ENCODE results near the gene TCN1. TPM values are rescaled to one million over a fixed set of nuclear protein-coding genes. Genes with fewer than 3 reads are reported as not detected.

Gene TCN1
- total and polyA plus RNA-seq, 11 donors = 0.11 to 0.53 TPM; not detected in 9

DNA sequence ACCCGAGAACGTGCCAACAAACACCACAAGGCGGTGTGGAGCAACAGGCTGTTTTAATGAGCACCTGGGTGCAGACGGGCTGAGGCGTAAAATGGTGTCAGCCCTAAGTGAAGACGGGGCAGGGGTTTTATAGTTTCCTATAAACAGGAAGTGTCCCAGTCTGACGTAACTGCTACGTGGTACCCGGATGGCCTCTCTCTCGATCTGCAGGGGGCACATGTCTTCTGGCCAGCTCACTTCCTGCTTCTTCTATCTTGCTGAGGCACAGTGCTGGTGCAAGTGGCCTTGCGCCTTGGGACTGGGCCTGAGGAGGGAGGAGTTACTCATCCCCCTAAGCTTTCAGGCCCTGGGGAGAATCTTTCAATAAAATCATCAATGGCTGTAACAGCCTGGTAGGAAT lies 33.2 kb upstream of the TCN1 start:
- intact Hi-C loops (cut with DNase I) = no loop called here
- Histone ChIP-seq H3K27ac (no peak overlapping the region), H3K4me3 (no peak overlapping the region), H3K4me1 (peaks cover 0 to 15% (median 0%) of the 10 kb centered on the region in 12 donors), H3K27me3 (no peaks in the 10 kb centered on the region), H3K36me3 (no peaks in the 10 kb centered on the region), H3K9me3 (peaks cover 0 to 5% (median 0%) of the 10 kb centered on the region in 12 donors)
- TF ChIP-seq POLR2A (IDR thresholded peaks at IDR 0.05) = no peak
- TF ChIP-seq, protein P1, sequence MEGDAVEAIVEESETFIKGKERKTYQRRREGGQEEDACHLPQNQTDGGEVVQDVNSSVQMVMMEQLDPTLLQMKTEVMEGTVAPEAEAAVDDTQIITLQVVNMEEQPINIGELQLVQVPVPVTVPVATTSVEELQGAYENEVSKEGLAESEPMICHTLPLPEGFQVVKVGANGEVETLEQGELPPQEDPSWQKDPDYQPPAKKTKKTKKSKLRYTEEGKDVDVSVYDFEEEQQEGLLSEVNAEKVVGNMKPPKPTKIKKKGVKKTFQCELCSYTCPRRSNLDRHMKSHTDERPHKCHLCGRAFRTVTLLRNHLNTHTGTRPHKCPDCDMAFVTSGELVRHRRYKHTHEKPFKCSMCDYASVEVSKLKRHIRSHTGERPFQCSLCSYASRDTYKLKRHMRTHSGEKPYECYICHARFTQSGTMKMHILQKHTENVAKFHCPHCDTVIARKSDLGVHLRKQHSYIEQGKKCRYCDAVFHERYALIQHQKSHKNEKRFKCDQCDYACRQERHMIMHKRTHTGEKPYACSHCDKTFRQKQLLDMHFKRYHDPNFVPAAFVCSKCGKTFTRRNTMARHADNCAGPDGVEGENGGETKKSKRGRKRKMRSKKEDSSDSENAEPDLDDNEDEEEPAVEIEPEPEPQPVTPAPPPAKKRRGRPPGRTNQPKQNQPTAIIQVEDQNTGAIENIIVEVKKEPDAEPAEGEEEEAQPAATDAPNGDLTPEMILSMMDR (IDR thresholded peaks at IDR 0.05) = no peak
- WGBS, 4 donors = 81 to 88% (median 84%) methylated on average over 11 of the region's 11 CpGs
- no peak for DNase-seq
- no peak for ATAC-seq

DNA sequence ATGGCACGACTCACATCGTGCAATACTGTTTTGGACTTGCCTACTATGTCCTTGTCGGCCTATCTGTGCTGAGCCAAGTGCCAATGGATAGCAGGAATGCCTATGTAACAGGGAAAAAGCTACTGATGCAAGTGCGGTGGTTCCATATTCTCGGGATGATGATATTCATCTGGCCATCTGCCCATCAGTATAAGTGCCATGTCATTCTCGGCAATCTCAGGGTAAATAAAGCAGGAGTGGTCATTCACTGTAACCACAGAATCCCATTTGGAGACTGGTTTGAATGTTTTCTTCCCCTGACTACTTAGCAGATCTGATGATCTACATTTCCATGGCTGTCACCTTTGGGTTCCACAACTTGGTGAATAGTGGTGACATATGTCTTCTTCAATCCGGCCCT lies 32.4 kb upstream of the TCN1 start:
- Histone ChIP-seq H3K9me3 (peaks cover 0 to 4% (median 0%) of the 10 kb centered on the region in 12 donors), H3K36me3 (no peaks in the 10 kb centered on the region), H3K27me3 (no peaks in the 10 kb centered on the region), H3K27ac (no peak overlapping the region), H3K4me1 (peaks cover 0 to 15% (median 0%) of the 10 kb centered on the region in 12 donors), H3K4me3 (no peak overlapping the region)
- WGBS, 4 donors = 84 to 88% (median 86%) methylated on average over 7 of the region's 7 CpGs
- no peak for TF ChIP-seq POLR2A (IDR thresholded peaks at IDR 0.05)
- TF ChIP-seq, protein P1 (IDR thresholded peaks at IDR 0.05) = no peak
- intact Hi-C loops (cut with DNase I) = no loop called here
- no peak for DNase-seq
- ATAC-seq = no peak

DNA sequence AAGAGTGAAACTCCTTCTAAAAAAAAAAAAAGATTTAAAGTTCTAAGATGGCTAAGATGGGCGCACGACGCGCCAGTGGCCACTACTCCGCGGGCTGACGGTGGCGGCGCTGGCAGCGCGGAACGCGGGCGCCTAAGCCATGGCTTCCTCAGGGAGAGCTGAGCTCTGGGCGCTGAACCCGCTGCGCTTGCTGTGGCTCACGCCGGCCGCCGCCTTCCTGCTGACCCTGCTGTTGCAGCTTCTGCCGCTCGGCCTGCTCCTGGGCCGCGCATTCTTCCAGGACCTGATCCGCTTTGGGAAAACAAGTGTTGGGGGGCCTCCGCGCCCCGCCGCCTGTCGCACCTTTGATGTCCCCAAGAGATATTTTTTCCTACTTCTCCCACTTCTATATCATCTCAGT lies 31.8 kb upstream of the TCN1 start:
- peaks cover 0 to 15% (median 0%) of the 10 kb centered on the region in 12 donors for H3K4me1 ChIP-seq
- H3K27ac ChIP-seq = no peak overlapping the region
- H3K36me3 ChIP-seq = no peaks in the 10 kb centered on the region
- 93 to 97% (median 96%) methylated on average over 31 of the region's 31 CpGs for WGBS, 4 donors
- no peaks in the 10 kb centered on the region for H3K9me3 ChIP-seq
- no peaks in the 10 kb centered on the region for H3K27me3 ChIP-seq
- no peak overlapping the region for H3K4me3 ChIP-seq
- no peak for TF ChIP-seq POLR2A (IDR thresholded peaks at IDR 0.05)
- TF ChIP-seq, protein P1 (IDR thresholded peaks at IDR 0.05) = no peak
- DNase-seq (no peak), ATAC-seq (no peak)
- intact Hi-C loops (cut with DNase I) = no loop called here

DNA sequence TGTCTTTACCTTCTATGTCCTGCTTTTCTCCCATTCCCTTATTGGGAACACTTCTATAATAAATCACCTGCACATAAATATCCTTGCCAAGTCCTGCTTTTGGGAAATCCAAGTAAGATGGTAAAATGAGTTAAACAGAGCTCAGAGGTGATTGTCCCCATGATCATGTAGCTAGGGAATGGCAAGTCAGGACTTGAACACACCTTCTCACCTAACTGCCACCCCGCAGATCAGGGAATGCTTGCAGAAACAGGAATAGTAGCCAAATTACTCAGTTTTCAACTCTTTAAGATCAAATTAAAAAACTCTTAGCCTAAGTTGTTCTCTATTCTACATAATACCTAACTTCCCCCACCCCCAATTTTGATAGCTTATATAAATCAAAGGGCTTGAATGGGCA lies 28.3 kb upstream of the TCN1 start:
- Histone ChIP-seq H3K4me1 (no peaks in the 10 kb centered on the region), H3K4me3 (no peak overlapping the region), H3K27ac (no peak overlapping the region), H3K9me3 (peaks cover 0 to 14% (median 9%) of the 10 kb centered on the region in 12 donors), H3K27me3 (no peaks in the 10 kb centered on the region), H3K36me3 (no peaks in the 10 kb centered on the region)
- no peak for ATAC-seq
- TF ChIP-seq POLR2A (IDR thresholded peaks at IDR 0.05) = no peak
- TF ChIP-seq, protein P1 (IDR thresholded peaks at IDR 0.05) = no peak
- DNase-seq = no peak
- intact Hi-C loops (cut with DNase I) = no loop called here
- WGBS, 4 donors = 75 to 100% (median 94%) methylated on average over 1 of the region's 1 CpG
